Measurements from ENCODE around the gene LRRC73. TPM values are rescaled to one million over a fixed set of nuclear protein-coding genes. Genes with fewer than 3 reads are reported as not detected.

The LRRC73 gene
- total RNA-seq, 1 experiment from 2014 or later = 0.55 TPM

DNA sequence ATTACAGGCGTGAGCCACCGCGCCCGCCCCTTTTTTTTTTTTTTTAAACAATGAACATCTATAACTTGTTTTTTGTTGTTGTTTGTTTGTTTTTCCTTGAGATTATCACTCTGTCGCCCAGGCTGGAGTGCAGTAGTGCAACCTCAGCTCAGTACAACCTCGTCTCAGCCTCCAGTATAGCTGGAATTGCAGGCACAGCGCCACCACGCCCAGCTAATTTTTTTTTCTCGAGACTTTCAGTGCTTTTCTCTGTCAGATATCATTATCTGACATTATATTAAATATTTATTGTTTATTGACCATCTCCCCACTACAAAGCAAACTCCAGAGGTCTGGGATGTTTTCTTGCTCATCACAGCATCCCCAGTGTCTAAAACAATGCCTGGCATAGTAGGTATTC lies 52.5 kb downstream of the LRRC73 start:
- H3K36me3 ChIP-seq (ENCODE audit: low read depth) = no peaks in the 10 kb centered on the region; the same call in 1 of the 2 replicates
- H3K4me3 ChIP-seq = peak overlapping the region; percentile 53; the same call in 1 of the 2 replicates
- no peak for DNase-seq
- BruUV-seq (replicated peaks) = no TSS peak
- intact Hi-C loops (cut with micrococcal nuclease; ENCODE audit: unreplicated experiment) = no loop called here
- ChIA-PET POLR2A (ENCODE audit: unreplicated experiment) (interaction anchor here (0.7 to 0.8 kb wide), 2 partner anchors 275 to 287 kb away, joined by 8 to 19 read pairs; partner anchors contain the start of gene CUL9), CTCF (interaction anchor here (0.6 to 1.1 kb wide), 5 partner anchors 21 to 219 kb away, joined by 3 to 15 read pairs (median 4); no protein-coding TSS in a partner anchor)
- no peaks in the 10 kb centered on the region for H3K9me2 ChIP-seq (ENCODE audit: insufficient read depth)
- peak overlapping the region; percentile 80 for H3K4me2 ChIP-seq
- TF ChIP-seq, protein P1, sequence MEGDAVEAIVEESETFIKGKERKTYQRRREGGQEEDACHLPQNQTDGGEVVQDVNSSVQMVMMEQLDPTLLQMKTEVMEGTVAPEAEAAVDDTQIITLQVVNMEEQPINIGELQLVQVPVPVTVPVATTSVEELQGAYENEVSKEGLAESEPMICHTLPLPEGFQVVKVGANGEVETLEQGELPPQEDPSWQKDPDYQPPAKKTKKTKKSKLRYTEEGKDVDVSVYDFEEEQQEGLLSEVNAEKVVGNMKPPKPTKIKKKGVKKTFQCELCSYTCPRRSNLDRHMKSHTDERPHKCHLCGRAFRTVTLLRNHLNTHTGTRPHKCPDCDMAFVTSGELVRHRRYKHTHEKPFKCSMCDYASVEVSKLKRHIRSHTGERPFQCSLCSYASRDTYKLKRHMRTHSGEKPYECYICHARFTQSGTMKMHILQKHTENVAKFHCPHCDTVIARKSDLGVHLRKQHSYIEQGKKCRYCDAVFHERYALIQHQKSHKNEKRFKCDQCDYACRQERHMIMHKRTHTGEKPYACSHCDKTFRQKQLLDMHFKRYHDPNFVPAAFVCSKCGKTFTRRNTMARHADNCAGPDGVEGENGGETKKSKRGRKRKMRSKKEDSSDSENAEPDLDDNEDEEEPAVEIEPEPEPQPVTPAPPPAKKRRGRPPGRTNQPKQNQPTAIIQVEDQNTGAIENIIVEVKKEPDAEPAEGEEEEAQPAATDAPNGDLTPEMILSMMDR (conservative IDR thresholded peaks at IDR 0.05) = 0 out of 2 replicates have a peak, but pooled peaks have one; percentile 40
- no peak for TF ChIP-seq EZH2 (IDR thresholded peaks at IDR 0.05; ENCODE audit: low read depth)
- H3K9me3 ChIP-seq (ENCODE audit: insufficient read depth, low read depth) = no peaks in the 10 kb centered on the region
- no peaks in the 10 kb centered on the region for H3K79me2 ChIP-seq (ENCODE audit: low read depth)
- H3F3A ChIP-seq (ENCODE audit: insufficient read depth, low read depth) = peaks cover 19% of the 10 kb centered on the region
- H3K27ac ChIP-seq = no peak overlapping the region
- 0 out of 2 replicates have a peak, but pooled peaks cover 14% of the 10 kb centered on the region for H3K4me1 ChIP-seq (replicated peaks; ENCODE audit: insufficient read depth)
- H3K27me3 ChIP-seq (ENCODE audit: insufficient read depth, low read depth) = no peaks in the 10 kb centered on the region
- H4K20me1 ChIP-seq (ENCODE audit: insufficient read depth) = no peaks in the 10 kb centered on the region
- H2AFZ ChIP-seq = no peak overlapping the region

Other genes starting within 250 kb of the LRRC73 start
- gene SLC22A7, start 212.1 kb downstream of the LRRC73 start, total RNA-seq (2021) = not detected in 2 replicates
- gene CRIP3, start 201.5 kb downstream of the LRRC73 start, total RNA-seq (2021) = 5.7 and 10.0 TPM in 2 replicates
- 14.9 and 17.1 TPM in 2 replicates for gene ZNF318, start 140.7 kb downstream of the LRRC73 start, total RNA-seq (2021)
- gene ABCC10, start 82.8 kb downstream of the LRRC73 start, total RNA-seq (2021) = 28.4 and 28.7 TPM in 2 replicates
- 3.6 and 6.2 TPM in 2 replicates for gene DLK2, start 54.8 kb downstream of the LRRC73 start, total RNA-seq (2021)
- gene TJAP1, start 32.8 kb downstream of the LRRC73 start, total RNA-seq (2021) = 50.5 and 60.9 TPM in 2 replicates
- gene YIPF3, start 6.6 kb upstream of the LRRC73 start, total RNA-seq (2021) = 91.3 and 98.4 TPM in 2 replicates
- gene POLR1C, start 6.7 kb upstream of the LRRC73 start, total RNA-seq (2021) = 41.4 and 42.2 TPM in 2 replicates
- gene XPO5, start 65.7 kb upstream of the LRRC73 start, total RNA-seq (2021) = 36.1 and 42.4 TPM in 2 replicates
- 21.0 and 39.3 TPM in 2 replicates for gene POLH, start 65.8 kb upstream of the LRRC73 start, total RNA-seq (2021)
- gene GTPBP2, start 118.9 kb upstream of the LRRC73 start, total RNA-seq (2021) = 70.8 and 89.4 TPM in 2 replicates
- gene MAD2L1BP, start 125.5 kb upstream of the LRRC73 start, total RNA-seq (2021) = 23.6 and 25.7 TPM in 2 replicates
- gene RSPH9, start 134.7 kb upstream of the LRRC73 start, total RNA-seq (2021) = not detected in 2 replicates
- 49.1 and 54.8 TPM in 2 replicates for gene MRPS18A, start 177.4 kb upstream of the LRRC73 start, total RNA-seq (2021)

Data from PC-9 (cell line).